Hematopoietic multipotent progenitor cell treated with erythropoietin and hydrocortisone succinate and interleukin-3 and kit ligand, for 6 days (in vitro differentiated cells): ENCODE results near the gene GPR3.
"Not testable (repeated sequence)": the region's sequence is repeated elsewhere in the genome, so short reads cannot be mapped to it uniquely, and the experiment has no call there.

Experiments used
- DNase-seq: peaks from one replicate; pipeline ENCODE4 v3.0.0-alpha.2; 2015

The GPR3 gene

GRCh38 chr1:27380224-27380623, 12.2 kb upstream of the GPR3 start:
- no peak for DNase-seq

GRCh38 chr1:27380766-27381733, 11.4 kb upstream of the GPR3 start:
- DNase-seq: no peak

GRCh38 chr1:27381969-27382762, 10.3 kb upstream of the GPR3 start:
- no peak for DNase-seq

GRCh38 chr1:27383039-27383605, 9.3 kb upstream of the GPR3 start, which contains the start of gene CD164L2:
CD164L2 (minus strand) TSS chr1:27383333; CDS start chr1:27383239, 94 bp downstream.
- DNase-seq: peak; percentile 37

- no peak for DNase-seq
These were observed 8.8 kb upstream of the GPR3 start for GRCh38 chr1:27383661-27384060.

- DNase-seq: not testable (repeated sequence)
These were observed 7.6 kb upstream of the GPR3 start for GRCh38 chr1:27384797-27385196.

- peak; percentile 74 for DNase-seq
These were observed 4.0 kb upstream of the GPR3 start for GRCh38 chr1:27388337-27389005.

GRCh38 chr1:27391511-27392095, 819 bp upstream of the GPR3 start:
- peak; percentile 79 for DNase-seq

- no peak for DNase-seq
These were observed 585 bp downstream of the GPR3 start for GRCh38 chr1:27392778-27393635.

GRCh38 chr1:27393641-27394281, 1.3 kb downstream of the GPR3 start:
- DNase-seq: no peak

GRCh38 chr1:27394282-27394658, 1.8 kb downstream of the GPR3 start:
- no peak for DNase-seq

- no peak for DNase-seq
These were observed 2.5 kb downstream of the GPR3 start for GRCh38 chr1:27394925-27395324.

GRCh38 chr1:27395441-27396195, 3.2 kb downstream of the GPR3 start:
- peak; percentile 86 for DNase-seq

- no peak for DNase-seq
These were observed 4.7 kb downstream of the GPR3 start for GRCh38 chr1:27397110-27397509.

- DNase-seq: no peak
These were observed 5.3 kb downstream of the GPR3 start for GRCh38 chr1:27397749-27398148.

GRCh38 chr1:27398405-27399149, 6.2 kb downstream of the GPR3 start:
- no peak for DNase-seq

GRCh38 chr1:27399251-27400025, 7.0 kb downstream of the GPR3 start:
- DNase-seq: no peak
